NT2/D1 (cell line): ENCODE results near the gene ENDOV.
A peak's percentile ranks its signal among the peaks of the same experiment; 100 is the strongest.

Experiments
- DNase-seq: peaks from one replicate; pipeline ENCODE4 v3.0.0-alpha.2; 2011; ENCODE audit warnings: low read depth, low spot score
- H3K27me3 ChIP-seq: 2 replicates; pipeline ENCODE4 v1.6.0; 2011; ENCODE audit warnings: mild to moderate bottlenecking; ENCODE audit not compliant: insufficient read length, insufficient read depth
- H3K36me3 ChIP-seq: 2 replicates; pipeline ENCODE4 v1.6.1; 2011; ENCODE audit warnings: mild to moderate bottlenecking, low read length, mixed read lengths; ENCODE audit not compliant: insufficient read depth, insufficient read length
- H3K4me1 ChIP-seq: 2 replicates; pipeline ENCODE4 v1.5.1; 2011; ENCODE audit not compliant: insufficient read depth, insufficient read length
- H3K4me3 ChIP-seq: 2 replicates; pipeline ENCODE4 v1.5.1; 2011; ENCODE audit warnings: low read depth; ENCODE audit not compliant: insufficient read length
- H3K9ac ChIP-seq: 2 replicates; pipeline ENCODE4 v1.6.0; 2011; ENCODE audit warnings: low read depth; ENCODE audit not compliant: insufficient read length
- H3K9me3 ChIP-seq: 2 replicates; pipeline ENCODE4 v1.5.1; 2011; ENCODE audit warnings: mild to moderate bottlenecking, low read length; ENCODE audit not compliant: insufficient read depth
- SUZ12 ChIP-seq: IDR thresholded peaks from 2 replicates; pipeline ENCODE4 v1.6.1; 2011; ENCODE audit not compliant: insufficient read length, insufficient read depth; ENCODE audit errors: extremely low read depth
- YY1 ChIP-seq: IDR thresholded peaks from 2 replicates; pipeline ENCODE4 v1.6.1; 2011; ENCODE audit not compliant: insufficient read length, insufficient read depth
- ZNF274 ChIP-seq: IDR thresholded peaks from 2 replicates; pipeline ENCODE4 v1.6.1; 2011; ENCODE audit warnings: mild to moderate bottlenecking, low read depth, low read length

ENDOV gene

DNA sequence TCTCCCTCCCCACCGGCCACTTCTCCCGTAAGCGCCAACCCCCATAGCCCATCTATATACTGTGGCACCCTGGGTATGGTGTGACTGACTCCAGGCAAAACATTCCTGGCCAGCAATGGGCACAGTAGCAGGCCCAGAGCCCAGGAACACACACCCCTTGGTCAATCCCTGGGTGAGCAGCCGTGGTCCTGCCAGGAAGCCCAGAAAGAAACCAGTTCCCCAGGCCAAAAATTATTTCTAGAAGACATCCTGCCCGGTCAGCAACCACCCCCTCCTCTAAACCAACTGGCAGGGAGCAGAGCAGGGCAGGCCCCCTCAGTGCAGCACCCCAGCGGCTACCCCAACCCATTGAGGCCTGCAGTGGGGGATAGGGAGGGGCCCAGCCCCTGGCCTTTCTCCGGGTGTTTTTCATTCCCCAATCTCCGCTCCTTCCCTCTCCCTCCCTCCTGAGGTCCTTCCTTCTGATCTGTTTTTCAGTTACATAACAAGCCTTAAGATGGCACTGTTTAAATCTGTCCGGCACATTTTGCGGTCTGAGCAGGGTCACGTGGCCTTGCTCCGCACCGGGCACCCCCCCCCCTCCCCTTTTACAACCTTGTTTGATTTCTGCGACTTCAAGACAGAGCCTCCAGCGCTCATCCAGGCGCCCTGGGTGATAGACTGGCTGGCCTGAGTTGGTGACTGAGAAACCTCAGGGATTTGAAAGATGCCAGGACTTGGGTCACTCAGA lies 59.4 kb downstream of the ENDOV start:
- Histone ChIP-seq H3K36me3 (no peaks in the 10 kb centered on the region), H3K27me3 (peaks cover 87% of the 10 kb centered on the region), H3K9ac (peak overlapping the region; percentile 29), H3K9me3 (no peaks in the 10 kb centered on the region), H3K4me3 (no peak overlapping the region), H3K4me1 (peaks cover 18% of the 10 kb centered on the region)
- no peak for TF ChIP-seq ZNF274
- TF ChIP-seq YY1 = no peak
- no peak for TF ChIP-seq SUZ12
- no peak for DNase-seq

DNA sequence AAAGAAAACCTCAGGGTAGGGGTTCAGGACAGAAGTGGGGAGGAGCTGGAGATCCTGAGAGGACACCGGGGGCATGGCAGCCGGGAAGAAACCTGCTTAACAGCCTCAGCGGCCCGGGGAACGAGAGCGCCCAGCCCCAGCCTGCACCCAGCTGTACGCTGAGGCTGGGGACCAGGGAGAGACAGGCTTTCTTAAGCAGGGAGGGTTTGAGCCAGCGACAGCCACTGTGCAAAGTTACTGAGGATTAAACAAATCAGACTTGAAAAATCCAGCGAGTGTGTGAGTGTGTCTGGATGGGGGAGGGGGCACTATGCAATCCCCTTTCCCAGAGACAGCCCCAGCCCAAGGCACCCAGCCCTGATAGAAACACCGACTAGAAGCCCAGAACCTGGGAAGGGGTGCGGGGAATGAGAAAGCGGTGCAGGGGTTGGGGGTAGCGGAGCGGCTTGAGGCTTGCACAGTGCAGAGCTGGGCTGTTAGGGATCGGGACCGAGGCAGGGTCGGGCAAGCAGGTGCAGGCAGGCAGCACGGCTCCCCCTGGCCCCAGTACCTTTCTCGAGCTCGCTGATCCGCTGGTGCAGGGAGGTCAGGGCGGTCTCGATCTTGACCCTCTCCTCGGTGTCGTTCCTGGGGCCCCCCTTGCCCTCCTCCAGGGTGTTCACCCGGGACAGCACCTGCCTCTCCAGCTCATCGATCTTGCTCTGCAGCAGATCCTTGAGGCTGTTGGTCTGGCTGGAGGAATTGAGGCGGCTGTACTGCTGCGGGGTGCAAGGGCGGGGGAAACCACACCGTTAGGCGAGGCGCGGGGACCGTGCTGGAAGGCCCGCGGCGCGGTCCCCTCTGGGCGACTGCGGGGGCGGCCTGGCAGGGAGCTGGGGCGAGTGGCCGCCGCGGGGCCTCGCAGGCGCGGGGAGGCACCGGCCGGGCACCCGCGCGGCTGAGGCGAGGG lies 60.3 kb downstream of the ENDOV start:
- H3K36me3 ChIP-seq = no peaks in the 10 kb centered on the region
- no peaks in the 10 kb centered on the region for H3K9me3 ChIP-seq
- no peak for DNase-seq
- H3K4me3 ChIP-seq = peak overlapping the region; percentile 24
- H3K4me1 ChIP-seq = peaks cover 18% of the 10 kb centered on the region
- peaks cover 95% of the 10 kb centered on the region for H3K27me3 ChIP-seq
- no peak for TF ChIP-seq ZNF274
- peak; percentile 71 for TF ChIP-seq SUZ12
- peak overlapping the region; percentile 42 for H3K9ac ChIP-seq

DNA sequence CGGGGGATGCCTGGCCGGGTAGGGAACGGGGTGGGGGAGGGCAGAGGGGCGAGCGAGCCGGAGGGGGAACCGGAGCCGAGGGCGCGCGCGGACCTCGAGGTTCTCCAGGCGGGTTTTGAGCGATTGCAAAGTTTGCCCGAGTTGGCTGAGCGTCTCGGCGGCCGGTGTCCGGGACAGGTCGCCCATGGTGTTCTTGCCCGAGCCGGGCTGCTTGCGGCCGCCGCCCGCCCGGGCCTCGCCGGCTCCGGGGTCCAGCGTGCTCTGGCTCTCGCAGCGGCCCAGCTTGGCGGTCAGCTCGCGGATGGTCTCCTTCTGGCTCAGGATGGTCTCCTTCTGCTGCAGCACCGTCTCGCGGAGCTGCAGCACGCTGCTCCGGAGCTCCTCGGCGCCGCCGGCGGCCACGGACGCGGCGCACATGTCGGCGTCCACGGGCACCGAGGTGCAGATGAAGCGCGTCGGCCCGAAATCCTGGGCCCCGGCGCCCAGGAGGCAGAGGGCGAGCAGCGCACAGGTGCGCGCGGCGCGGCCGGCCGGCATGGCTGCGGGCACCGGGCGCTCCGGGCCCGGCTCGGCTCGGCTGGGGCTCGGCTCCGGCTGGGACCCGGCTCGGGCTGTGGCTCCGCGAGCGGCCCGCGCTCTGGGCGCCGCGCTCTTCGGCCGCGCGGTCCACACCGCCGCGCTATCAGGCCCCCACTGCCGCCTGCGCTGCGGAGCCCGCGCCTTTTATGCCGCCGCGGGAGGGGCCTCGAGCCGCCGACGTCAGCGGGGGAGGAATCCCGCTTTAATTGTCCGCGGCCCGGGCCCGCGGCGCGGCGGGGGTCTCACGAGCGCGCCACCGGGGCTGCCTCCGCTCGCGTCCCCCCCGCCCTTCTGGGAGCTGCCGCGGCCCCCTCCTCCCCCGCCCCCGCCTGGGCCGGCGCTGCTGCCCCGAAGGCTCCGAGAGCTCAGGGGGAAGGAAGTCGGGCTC lies 61.2 kb downstream of the ENDOV start, which contains the start of gene NPTX1:
TSS of gene NPTX1 (minus strand) at position 698 of the 967 bp plus-strand sequence. CDS start at position 537, 161 bp downstream.
- Histone ChIP-seq H3K27me3 (peaks cover 100% of the 10 kb centered on the region), H3K36me3 (no peaks in the 10 kb centered on the region), H3K4me1 (peaks cover 19% of the 10 kb centered on the region), H3K9ac (peak within 1 kb of the TSS; percentile 77), H3K4me3 (peak within 1 kb of the TSS; percentile 43), H3K9me3 (no peaks in the 10 kb centered on the region)
- TF ChIP-seq SUZ12 = peak; percentile 25
- no peak for TF ChIP-seq ZNF274
- DNase-seq = no peak

DNA sequence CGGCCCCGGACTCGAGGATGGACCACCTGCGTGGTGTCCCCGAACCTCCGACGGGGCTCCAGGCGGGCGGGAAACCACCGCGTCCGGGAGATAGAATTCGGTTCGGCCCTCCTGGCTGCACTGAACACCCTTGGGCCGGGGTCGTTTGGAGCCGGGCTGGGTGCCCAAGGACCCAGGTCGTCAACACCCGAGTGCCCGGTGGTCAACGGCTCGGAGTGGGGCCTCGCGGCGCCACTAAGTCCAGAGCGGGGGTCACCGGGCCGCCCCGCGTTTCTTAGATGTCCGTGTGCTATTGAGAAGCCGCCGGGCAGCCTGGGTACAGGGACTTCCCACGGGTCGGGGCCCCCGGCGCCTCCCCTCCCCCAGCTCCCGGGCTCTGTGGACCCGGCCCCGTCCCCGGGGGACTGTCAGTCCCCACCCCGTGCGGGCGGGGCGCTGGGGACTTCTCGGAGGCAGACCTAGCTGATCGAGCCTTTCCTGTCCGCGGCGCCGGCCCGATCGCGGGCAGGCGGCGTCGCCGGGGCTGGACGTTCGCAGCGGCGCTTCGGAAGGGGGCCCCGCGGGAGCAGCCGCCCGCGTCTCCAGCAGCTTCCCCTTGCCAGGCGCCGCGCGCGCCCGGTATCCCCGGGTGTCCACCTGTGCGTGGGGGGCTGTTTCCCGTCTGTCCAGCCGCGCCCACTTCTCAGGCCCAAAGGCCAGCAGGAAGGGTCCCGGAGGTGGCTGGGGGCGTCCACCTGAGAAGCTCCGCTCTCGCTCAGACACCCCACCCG lies 62.1 kb downstream of the ENDOV start:
- TF ChIP-seq ZNF274 (no peak), YY1 (no peak), SUZ12 (peak; percentile 95)
- Histone ChIP-seq H3K4me3 (peak overlapping the region; percentile 34), H3K9ac (peak overlapping the region; percentile 56), H3K27me3 (peaks cover 100% of the 10 kb centered on the region), H3K9me3 (no peaks in the 10 kb centered on the region), H3K36me3 (no peaks in the 10 kb centered on the region), H3K4me1 (peaks cover 28% of the 10 kb centered on the region)
- DNase-seq = no peak

DNA sequence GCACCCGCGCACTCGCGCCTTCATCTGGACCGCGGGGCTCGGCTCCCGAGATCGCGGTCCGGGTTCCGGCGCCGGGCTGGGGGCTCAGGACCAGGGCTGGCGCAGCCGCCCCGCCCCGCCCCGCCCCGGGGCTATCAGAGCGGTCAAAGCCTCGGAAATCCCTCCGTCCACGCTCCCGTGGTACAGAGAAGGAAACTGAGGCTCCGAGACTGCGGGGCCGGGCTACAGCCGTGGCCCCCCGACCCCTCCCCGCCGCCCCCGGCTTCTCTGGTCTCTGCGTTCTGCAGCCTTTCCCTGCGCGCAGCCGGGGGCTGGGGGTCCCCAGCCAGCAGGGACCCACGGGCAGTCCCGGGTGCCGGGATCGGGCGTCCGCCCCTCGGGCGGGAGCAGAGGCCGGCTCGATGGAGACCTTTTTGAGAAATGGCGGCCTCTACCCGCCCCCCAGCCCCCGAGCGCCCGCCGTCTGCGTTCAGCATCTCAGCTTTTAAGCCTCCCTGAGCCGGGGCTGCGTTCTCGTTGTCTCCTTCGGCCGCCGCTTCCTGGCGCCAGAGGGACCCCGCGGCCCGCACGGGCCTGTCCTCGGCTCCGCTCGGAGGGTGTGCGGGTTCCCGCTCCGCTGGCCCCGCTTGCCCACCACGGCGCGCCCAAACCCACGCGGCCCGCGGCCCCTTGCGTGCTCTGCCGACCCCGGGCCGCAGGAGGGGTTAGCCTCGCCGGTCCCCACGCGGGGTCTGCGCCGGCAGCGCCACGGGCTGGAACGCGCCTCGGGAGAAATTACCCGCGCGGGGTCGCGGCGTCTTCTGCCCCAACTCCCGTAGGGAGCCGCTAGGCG lies 62.9 kb downstream of the ENDOV start:
- Histone ChIP-seq H3K9me3 (no peaks in the 10 kb centered on the region), H3K9ac (peak overlapping the region; percentile 67), H3K4me1 (peaks cover 30% of the 10 kb centered on the region), H3K36me3 (no peaks in the 10 kb centered on the region), H3K4me3 (peak overlapping the region; percentile 39), H3K27me3 (peaks cover 99% of the 10 kb centered on the region)
- no peak for DNase-seq
- TF ChIP-seq ZNF274 = no peak
- no peak for TF ChIP-seq SUZ12
- no peak for TF ChIP-seq YY1
